ENCODE data around the gene KCND2. TPM values are rescaled to one million over a fixed set of nuclear protein-coding genes. Genes with fewer than 3 reads are reported as not detected.

KCND2 gene
- total RNA-seq, 1 experiment from 2014 or later = not detected

DNA sequence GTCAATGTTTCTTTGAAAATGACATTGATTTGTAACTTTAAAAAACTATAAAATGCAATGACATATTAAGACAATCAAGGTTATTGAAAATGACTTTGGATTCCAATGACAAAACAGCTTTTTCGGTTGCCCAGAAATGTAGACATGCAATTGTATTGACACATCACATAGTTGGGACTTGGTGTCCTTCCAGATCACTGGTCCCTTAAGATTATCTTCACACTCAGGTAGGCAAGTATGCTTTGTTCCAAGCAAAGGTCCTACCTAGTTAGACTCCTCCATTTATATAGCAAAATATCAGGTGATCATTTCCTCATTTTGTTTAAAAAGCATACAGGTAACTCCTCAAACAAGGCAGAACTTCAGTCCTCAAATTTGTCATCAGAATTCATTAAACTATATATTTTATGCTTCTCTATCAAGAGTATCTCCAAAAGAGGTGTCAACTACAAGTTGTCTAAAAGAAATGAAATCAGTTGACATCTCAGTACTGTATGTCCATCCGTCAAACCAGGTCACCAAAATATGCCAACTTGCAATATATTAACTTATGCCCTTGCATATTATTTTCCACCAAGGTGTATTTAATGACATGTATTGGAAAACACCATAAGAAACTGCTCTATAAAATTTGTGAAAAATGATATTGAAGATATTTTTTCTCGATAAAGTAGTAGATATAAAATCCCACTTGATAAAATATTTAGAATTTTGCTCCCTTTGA lies 520.4 kb downstream of the KCND2 start:
- Histone ChIP-seq H3K27me3 (replicated peaks; ENCODE audit: control insufficient read depth, insufficient read depth, low read length) (no peaks in the 10 kb centered on the region), H3K9me3 (no peaks in the 10 kb centered on the region), H3K36me3 (ENCODE audit: control insufficient read depth, insufficient read depth, low read length) (no peaks in the 10 kb centered on the region), H3K4me3 (ENCODE audit: low read depth, low read length) (no peak overlapping the region), H3K4me1 (no peaks in the 10 kb centered on the region)
- Mint-ChIP-seq H3K9me3 (ENCODE audit: unreplicated experiment) (peaks cover 9% of the 10 kb centered on the region), H3K4me3 (ENCODE audit: unreplicated experiment) (no peak overlapping the region), H3K27me3 (ENCODE audit: insufficient read depth, unreplicated experiment) (peaks cover 4% of the 10 kb centered on the region), H3K4me1 (ENCODE audit: low read depth, unreplicated experiment) (no peaks in the 10 kb centered on the region), H3K36me3 (ENCODE audit: insufficient read depth, unreplicated experiment) (peaks cover 9% of the 10 kb centered on the region), H3K27ac (ENCODE audit: unreplicated experiment) (no peak overlapping the region)
- BruUV-seq (replicated peaks) = no TSS peak
- intact Hi-C loops (cut with micrococcal nuclease; ENCODE audit: unreplicated experiment) = loop anchor here (2.0 kb wide), 1 partner anchor 63 kb away; no protein-coding TSS in a partner anchor
- ChIA-PET CTCF (no interaction called here), POLR2A (no interaction called here)
- TF ChIP-seq, protein P1, sequence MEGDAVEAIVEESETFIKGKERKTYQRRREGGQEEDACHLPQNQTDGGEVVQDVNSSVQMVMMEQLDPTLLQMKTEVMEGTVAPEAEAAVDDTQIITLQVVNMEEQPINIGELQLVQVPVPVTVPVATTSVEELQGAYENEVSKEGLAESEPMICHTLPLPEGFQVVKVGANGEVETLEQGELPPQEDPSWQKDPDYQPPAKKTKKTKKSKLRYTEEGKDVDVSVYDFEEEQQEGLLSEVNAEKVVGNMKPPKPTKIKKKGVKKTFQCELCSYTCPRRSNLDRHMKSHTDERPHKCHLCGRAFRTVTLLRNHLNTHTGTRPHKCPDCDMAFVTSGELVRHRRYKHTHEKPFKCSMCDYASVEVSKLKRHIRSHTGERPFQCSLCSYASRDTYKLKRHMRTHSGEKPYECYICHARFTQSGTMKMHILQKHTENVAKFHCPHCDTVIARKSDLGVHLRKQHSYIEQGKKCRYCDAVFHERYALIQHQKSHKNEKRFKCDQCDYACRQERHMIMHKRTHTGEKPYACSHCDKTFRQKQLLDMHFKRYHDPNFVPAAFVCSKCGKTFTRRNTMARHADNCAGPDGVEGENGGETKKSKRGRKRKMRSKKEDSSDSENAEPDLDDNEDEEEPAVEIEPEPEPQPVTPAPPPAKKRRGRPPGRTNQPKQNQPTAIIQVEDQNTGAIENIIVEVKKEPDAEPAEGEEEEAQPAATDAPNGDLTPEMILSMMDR (IDR thresholded peaks at IDR 0.05; ENCODE audit: insufficient read depth in 1 of 2, low read depth in 1 of 2, low read length in 1 of 2, severe bottlenecking in 1 of 2, unreplicated experiment in 1 of 2) = no peak
- DNase-seq = no peak

DNA sequence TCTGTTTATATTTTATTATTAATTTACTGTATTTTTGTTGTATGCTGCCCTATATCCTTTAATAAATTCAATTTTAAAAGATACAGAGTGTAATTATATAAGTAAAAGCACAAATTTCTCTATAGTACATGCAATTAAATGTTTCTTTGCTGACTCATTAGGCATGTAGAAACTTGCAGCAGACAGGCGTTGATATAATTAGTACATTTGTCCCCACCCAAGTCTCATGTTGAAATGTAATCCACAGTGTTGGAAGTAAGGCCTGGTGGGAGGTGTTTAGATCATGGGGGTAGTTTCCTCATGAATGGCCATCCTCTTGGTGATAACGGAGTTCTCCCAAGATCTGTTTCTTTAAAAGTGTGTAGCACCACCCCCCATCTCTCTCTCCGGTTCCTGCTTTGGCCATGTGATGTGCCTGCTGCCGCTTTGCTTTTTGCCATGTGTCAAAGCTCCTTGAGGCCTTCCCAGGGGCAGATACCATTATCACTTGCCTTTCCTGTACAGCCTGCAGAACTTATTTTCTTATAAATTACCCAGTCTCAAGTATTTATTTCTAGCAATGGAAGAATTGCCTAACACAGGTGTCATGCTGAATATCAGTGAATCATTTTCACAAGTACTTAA lies 521.2 kb downstream of the KCND2 start:
- no peak overlapping the region for H3K27ac Mint-ChIP-seq (ENCODE audit: unreplicated experiment)
- intact Hi-C loops (cut with micrococcal nuclease; ENCODE audit: unreplicated experiment) = no loop called here

DNA sequence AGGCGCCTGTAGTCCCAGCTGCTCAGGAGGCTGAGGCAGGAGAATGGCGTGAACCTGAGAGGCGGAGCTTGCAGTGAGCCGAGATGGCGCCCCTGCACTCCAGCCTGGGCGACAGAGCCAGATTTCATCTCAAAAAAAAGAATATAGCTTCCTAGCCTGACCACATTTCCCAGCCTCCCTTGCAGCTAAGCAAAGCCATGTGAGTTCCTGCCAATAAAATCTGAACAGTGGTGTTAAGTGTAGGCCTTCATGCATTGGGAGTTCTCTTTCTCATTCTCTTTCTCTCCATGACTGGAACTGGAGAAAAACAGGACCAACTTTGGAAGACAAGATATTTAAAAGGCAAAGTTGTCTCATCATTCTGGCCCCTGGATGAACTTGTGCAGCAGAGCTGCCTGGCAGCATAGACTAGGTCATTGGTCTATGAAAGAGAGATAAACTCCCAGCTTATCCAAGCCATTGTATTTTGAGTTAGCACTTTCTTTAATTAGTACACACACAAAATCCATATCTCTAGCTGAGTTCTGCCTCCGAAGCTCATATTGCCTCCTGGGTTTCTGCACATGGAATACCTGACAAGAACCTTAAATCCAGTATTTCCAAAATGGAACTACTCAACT lies 524.2 kb downstream of the KCND2 start:
- no peak for DNase-seq
- CTCF ChIA-PET = no interaction called here
- no TSS peak for BruUV-seq (replicated peaks)

More for the DNA sequence above, 521.2 kb downstream of the KCND2 start:
- ChIA-PET CTCF (no interaction called here), POLR2A (no interaction called here)
- Mint-ChIP-seq H3K9me3 (ENCODE audit: unreplicated experiment) (peaks cover 9% of the 10 kb centered on the region), H3K4me1 (ENCODE audit: low read depth, unreplicated experiment) (no peaks in the 10 kb centered on the region), H3K4me3 (ENCODE audit: unreplicated experiment) (no peak overlapping the region), H3K36me3 (ENCODE audit: insufficient read depth, unreplicated experiment) (peaks cover 9% of the 10 kb centered on the region), H3K27me3 (ENCODE audit: insufficient read depth, unreplicated experiment) (peaks cover 4% of the 10 kb centered on the region)
- no peaks in the 10 kb centered on the region for H3K36me3 ChIP-seq (ENCODE audit: control insufficient read depth, insufficient read depth, low read length)
- no TSS peak for BruUV-seq (replicated peaks)
- no peaks in the 10 kb centered on the region for H3K9me3 ChIP-seq
- H3K4me1 ChIP-seq = no peaks in the 10 kb centered on the region
- no peaks in the 10 kb centered on the region for H3K27me3 ChIP-seq (replicated peaks; ENCODE audit: control insufficient read depth, insufficient read depth, low read length)
- TF ChIP-seq, protein P1 (IDR thresholded peaks at IDR 0.05; ENCODE audit: insufficient read depth in 1 of 2, low read depth in 1 of 2, low read length in 1 of 2, severe bottlenecking in 1 of 2, unreplicated experiment in 1 of 2) = no peak
- DNase-seq = no peak
- no peak overlapping the region for H3K4me3 ChIP-seq (ENCODE audit: low read depth, low read length)

More for the DNA sequence above, 524.2 kb downstream of the KCND2 start:
- peaks cover 9% of the 10 kb centered on the region for H3K36me3 Mint-ChIP-seq (ENCODE audit: insufficient read depth, unreplicated experiment)
- H3K9me3 ChIP-seq = no peaks in the 10 kb centered on the region
- H3K36me3 ChIP-seq (ENCODE audit: control insufficient read depth, insufficient read depth, low read length) = no peaks in the 10 kb centered on the region
- no peaks in the 10 kb centered on the region for H3K27me3 ChIP-seq (replicated peaks; ENCODE audit: control insufficient read depth, insufficient read depth, low read length)
- H3K4me3 Mint-ChIP-seq (ENCODE audit: unreplicated experiment) = no peak overlapping the region
- H3K9me3 Mint-ChIP-seq (ENCODE audit: unreplicated experiment) = peaks cover 9% of the 10 kb centered on the region
- intact Hi-C loops (cut with micrococcal nuclease; ENCODE audit: unreplicated experiment) = no loop called here
- H3K27me3 Mint-ChIP-seq (ENCODE audit: insufficient read depth, unreplicated experiment) = no peaks in the 10 kb centered on the region
- H3K27ac Mint-ChIP-seq (ENCODE audit: unreplicated experiment) = no peak overlapping the region
- H3K4me3 ChIP-seq (ENCODE audit: low read depth, low read length) = no peak overlapping the region
- H3K4me1 Mint-ChIP-seq (ENCODE audit: low read depth, unreplicated experiment) = no peaks in the 10 kb centered on the region
- POLR2A ChIA-PET = no interaction called here
- no peaks in the 10 kb centered on the region for H3K4me1 ChIP-seq
- TF ChIP-seq, protein P1 (IDR thresholded peaks at IDR 0.05; ENCODE audit: insufficient read depth in 1 of 2, low read depth in 1 of 2, low read length in 1 of 2, severe bottlenecking in 1 of 2, unreplicated experiment in 1 of 2) = no peak
